Hepatocyte (in vitro differentiated cells): ENCODE results near the gene LMF2. TPM values are rescaled to one million over a fixed set of nuclear protein-coding genes. Genes with fewer than 3 reads are reported as not detected.

Experiments
- DNase-seq: peaks from one replicate; pipeline ENCODE4 v3.0.0-alpha.2; 2016; ENCODE audit warnings: low spot score
- H2AFZ ChIP-seq: fragments of 200-600 bp; sonication (generic); 2 replicates; pipeline ENCODE4 v1.6.0; 2016; ENCODE audit warnings: antibody characterized with exemption, mild to moderate bottlenecking
- H3K27ac ChIP-seq: fragments of 200-600 bp; sonication (generic); 2 replicates; pipeline ENCODE4 v1.5.1; 2016; ENCODE audit warnings: mild to moderate bottlenecking
- H3K27me3 ChIP-seq: fragments of 200-600 bp; sonication (generic); 2 replicates; pipeline ENCODE4 v1.6.1; 2016
- H3K36me3 ChIP-seq: fragments of 200-600 bp; sonication (generic); replicated peaks from 2 replicates; pipeline ENCODE4 v1.5.1; 2016; ENCODE audit warnings: low read depth; ENCODE audit not compliant: insufficient read depth
- H3K4me1 ChIP-seq: fragments of 200-600 bp; sonication (generic); 2 replicates; pipeline ENCODE4 v1.5.1; 2016; ENCODE audit warnings: mild to moderate bottlenecking, moderate library complexity; ENCODE audit not compliant: insufficient read depth
- H3K4me2 ChIP-seq: fragments of 200-600 bp; sonication (generic); 2 replicates; pipeline ENCODE4 v1.6.0; 2016
- H3K4me3 ChIP-seq: fragments of 200-600 bp; sonication (generic); 2 replicates; pipeline ENCODE4 v1.5.1; 2016; ENCODE audit warnings: mild to moderate bottlenecking
- H3K79me2 ChIP-seq: fragments of 200-600 bp; sonication (generic); 2 replicates; pipeline ENCODE4 v1.6.0; 2017; ENCODE audit warnings: mild to moderate bottlenecking
- H3K9me2 ChIP-seq: fragments of 200-600 bp; sonication (generic); replicated peaks from 2 replicates; pipeline ENCODE4 v1.6.0; 2017; ENCODE audit warnings: mild to moderate bottlenecking; ENCODE audit not compliant: insufficient read depth
- H3K9me3 ChIP-seq: fragments of 200-600 bp; sonication (generic); 2 replicates; pipeline ENCODE4 v1.5.1; 2016; ENCODE audit warnings: low read depth, mild to moderate bottlenecking
- H4K20me1 ChIP-seq: fragments of 200-600 bp; sonication (generic); 2 replicates; pipeline ENCODE4 v1.6.0; 2016; ENCODE audit warnings: mild to moderate bottlenecking; ENCODE audit not compliant: insufficient read depth, poor library complexity, severe bottlenecking
- EZH2 ChIP-seq: fragments of 200-600 bp; sonication (generic); IDR thresholded peaks from 2 replicates; pipeline ENCODE4 v1.6.1; 2016; ENCODE audit warnings: antibody characterized with exemption, mild to moderate bottlenecking, borderline replicate concordance
- EZH2phosphoT487 ChIP-seq: fragments of 200-600 bp; sonication (generic); IDR thresholded peaks from one replicate; pipeline ENCODE4 v1.6.1; 2018; ENCODE audit warnings: antibody characterized with exemption, mild to moderate bottlenecking, low read depth, moderate library complexity; ENCODE audit not compliant: unreplicated experiment, severe bottlenecking
- WGBS: methylation state at CpG from one replicate; pipeline ENCODE4 v1.1.6; 2016; ENCODE audit warnings: low lambda C conversion rate; ENCODE audit errors: missing lambda C conversion rate; 5-methylcytosine and 5-hydroxymethylcytosine counted together
- polyA plus RNA-seq: library from polyadenylated mRNA; unstranded; fragments of >200 nt; fragmentation: Nextera tagmentation; extraction: Ambion mirVana; gene quantifications from 2 replicates; pipeline ENCODE4 v1.2.1, GENCODE V29; 2016
- total RNA-seq: library from RNA; depleted of rRNA; stranded (reverse); fragments of >200 nt; gene quantifications from 2 replicates; pipeline ENCODE4 v1.2.3, GENCODE V29; 2014
- TF ChIP-seq, protein P1 (sequence below): fragments of 200-600 bp; sonication (generic); IDR thresholded peaks from 2 replicates; pipeline ENCODE4 v1.5.1; 2016; ENCODE audit warnings: antibody characterized with exemption, mild to moderate bottlenecking; ENCODE audit not compliant: poor library complexity

The LMF2 gene
- total and polyA plus RNA-seq, 2 experiments from 2014 or later = 32.8 to 97.6 TPM

DNA sequence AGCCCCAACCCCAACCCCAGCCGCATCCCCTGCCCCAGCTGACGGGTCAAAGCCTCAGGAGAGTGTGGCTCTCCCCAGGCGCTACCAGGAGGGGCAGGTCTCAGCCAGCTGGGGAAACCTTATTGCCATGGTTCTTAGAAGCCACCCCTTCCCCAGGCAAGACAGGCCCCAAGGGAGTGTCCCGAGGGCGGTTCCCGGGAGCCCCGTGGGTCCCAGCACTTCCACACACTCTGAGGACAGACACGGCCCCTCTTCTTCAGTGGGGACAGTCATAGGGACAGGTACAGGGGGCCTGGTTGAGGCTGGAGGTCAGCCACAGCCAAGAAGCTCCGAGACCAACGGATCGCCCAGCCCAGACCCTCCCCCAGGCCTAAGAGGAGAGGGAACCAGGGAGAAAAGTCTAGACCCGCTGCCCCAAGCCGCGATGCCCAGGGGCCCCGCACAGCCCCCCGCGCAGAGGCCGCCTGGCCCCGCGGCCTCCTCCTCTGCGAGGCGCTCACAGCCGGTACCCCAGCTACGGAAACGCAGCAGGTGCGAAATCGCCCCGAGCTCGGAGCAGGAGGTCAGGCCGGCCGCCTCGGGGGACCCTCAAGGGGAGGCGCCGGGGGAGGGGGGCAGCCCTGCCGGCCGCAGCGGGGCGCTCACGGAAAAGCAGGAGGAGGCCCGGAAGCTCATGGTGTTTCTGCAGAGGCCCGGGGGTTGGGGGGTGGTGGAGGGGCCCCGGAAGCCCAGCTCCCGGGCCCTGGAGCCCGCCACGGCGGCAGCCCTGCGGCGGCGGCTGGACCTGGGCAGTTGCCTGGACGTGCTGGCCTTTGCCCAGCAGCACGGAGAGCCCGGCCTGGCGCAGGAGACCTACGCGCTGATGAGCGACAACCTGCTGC, 40.8 kb upstream of the LMF2 start:
- TF ChIP-seq, protein P1, sequence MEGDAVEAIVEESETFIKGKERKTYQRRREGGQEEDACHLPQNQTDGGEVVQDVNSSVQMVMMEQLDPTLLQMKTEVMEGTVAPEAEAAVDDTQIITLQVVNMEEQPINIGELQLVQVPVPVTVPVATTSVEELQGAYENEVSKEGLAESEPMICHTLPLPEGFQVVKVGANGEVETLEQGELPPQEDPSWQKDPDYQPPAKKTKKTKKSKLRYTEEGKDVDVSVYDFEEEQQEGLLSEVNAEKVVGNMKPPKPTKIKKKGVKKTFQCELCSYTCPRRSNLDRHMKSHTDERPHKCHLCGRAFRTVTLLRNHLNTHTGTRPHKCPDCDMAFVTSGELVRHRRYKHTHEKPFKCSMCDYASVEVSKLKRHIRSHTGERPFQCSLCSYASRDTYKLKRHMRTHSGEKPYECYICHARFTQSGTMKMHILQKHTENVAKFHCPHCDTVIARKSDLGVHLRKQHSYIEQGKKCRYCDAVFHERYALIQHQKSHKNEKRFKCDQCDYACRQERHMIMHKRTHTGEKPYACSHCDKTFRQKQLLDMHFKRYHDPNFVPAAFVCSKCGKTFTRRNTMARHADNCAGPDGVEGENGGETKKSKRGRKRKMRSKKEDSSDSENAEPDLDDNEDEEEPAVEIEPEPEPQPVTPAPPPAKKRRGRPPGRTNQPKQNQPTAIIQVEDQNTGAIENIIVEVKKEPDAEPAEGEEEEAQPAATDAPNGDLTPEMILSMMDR = no peak
- no peak for TF ChIP-seq EZH2
- no peak for TF ChIP-seq EZH2phosphoT487
- Histone ChIP-seq H3K9me3 (no peaks in the 10 kb centered on the region), H3K27ac (no peak overlapping the region), H3K9me2 (no peaks in the 10 kb centered on the region), H3K4me1 (peaks cover 13% of the 10 kb centered on the region), H4K20me1 (no peaks in the 10 kb centered on the region), H2AFZ (no peak overlapping the region), H3K27me3 (no peaks in the 10 kb centered on the region), H3K4me2 (no peak overlapping the region), H3K36me3 (no peaks in the 10 kb centered on the region), H3K79me2 (no peaks in the 10 kb centered on the region), H3K4me3 (no peak overlapping the region)
- DNase-seq = no peak
- WGBS = 92% methylated on average over 17 of the region's 56 CpGs

GRCh38 chr22:50547263-50547985, 39.9 kb upstream of the LMF2 start:
- TF ChIP-seq EZH2 = no peak
- TF ChIP-seq, protein P1 = no peak
- TF ChIP-seq EZH2phosphoT487 = no peak
- no peaks in the 10 kb centered on the region for H3K36me3 ChIP-seq
- H3K79me2 ChIP-seq = no peaks in the 10 kb centered on the region
- H3K4me1 ChIP-seq = peaks cover 13% of the 10 kb centered on the region
- H3K4me2 ChIP-seq = no peak overlapping the region
- no peaks in the 10 kb centered on the region for H4K20me1 ChIP-seq
- no peaks in the 10 kb centered on the region for H3K9me3 ChIP-seq
- H3K27ac ChIP-seq = no peak overlapping the region
- H2AFZ ChIP-seq = no peak overlapping the region
- no peak for DNase-seq
- no peaks in the 10 kb centered on the region for H3K27me3 ChIP-seq
- no peak overlapping the region for H3K4me3 ChIP-seq
- H3K9me2 ChIP-seq = no peaks in the 10 kb centered on the region
- WGBS = 91% methylated on average over 4 of the region's 35 CpGs

DNA sequence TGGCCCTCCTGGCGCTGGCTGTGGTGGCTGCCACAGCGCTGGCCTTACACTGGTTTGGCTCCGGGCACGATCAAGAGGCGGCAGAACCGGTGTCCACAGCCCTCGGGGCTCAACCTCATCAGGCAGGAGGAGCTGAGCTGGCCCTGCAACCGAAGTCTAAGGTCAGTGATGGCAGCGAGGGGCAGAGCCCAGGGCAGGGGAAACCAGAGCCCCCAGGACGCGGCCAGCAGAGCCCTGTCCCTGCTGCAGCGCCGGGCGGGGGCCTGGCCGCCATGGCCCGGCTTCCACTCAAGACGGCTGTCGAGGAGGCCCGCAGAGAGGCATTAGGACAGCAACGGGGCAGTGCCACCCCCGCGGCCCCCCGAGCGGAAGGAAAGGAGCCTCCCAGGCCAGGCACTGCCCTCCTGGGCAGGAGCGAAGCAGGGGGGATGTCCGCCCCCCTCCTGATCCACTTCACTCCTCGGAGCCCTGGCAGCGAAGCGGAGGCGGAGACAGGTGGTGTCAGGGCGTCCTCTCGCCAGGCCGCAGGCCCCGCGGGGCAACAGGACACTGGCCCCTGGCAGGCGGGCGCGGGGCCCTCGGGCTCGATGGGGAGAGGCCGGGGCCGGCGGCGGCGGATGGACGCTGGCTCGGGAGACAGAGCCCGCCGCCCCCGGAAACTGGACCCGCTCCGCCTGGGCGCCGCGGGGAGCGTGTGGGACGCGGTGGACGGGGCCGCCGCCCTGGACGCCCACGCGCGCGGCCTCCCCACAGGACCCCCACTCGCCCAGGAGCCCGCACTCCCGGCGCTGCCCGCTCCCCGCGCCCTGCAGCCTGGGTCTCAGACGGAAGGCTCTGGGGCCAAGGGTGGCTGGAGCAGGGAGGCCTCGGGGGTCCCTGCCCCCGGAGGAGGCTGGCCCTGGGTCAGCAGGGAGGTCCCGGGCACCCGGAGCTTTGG, 39.1 kb upstream of the LMF2 start:
- Histone ChIP-seq H3K27me3 (no peaks in the 10 kb centered on the region), H3K27ac (no peak overlapping the region), H3K9me3 (no peaks in the 10 kb centered on the region), H3K4me1 (peaks cover 13% of the 10 kb centered on the region), H4K20me1 (no peaks in the 10 kb centered on the region), H3K9me2 (no peaks in the 10 kb centered on the region), H3K36me3 (no peaks in the 10 kb centered on the region), H2AFZ (no peak overlapping the region), H3K4me2 (peak overlapping the region; percentile 8), H3K79me2 (no peaks in the 10 kb centered on the region), H3K4me3 (no peak overlapping the region)
- 93% methylated on average over 47 of the region's 78 CpGs for WGBS
- no peak for DNase-seq
- TF ChIP-seq EZH2phosphoT487 (no peak), EZH2 (no peak)
- TF ChIP-seq, protein P1 = no peak
